GM19467 (cell line): Measurements from ENCODE around the gene STK38L.

ENCODE experiments used
- ATAC-seq: cut with Tn5 transposase; IDR thresholded peaks from one replicate; pipeline ENCODE4 v1.9.1; 2021; ENCODE audit warnings: mild to moderate bottlenecking, moderate library complexity; ENCODE audit not compliant: unreplicated experiment

STK38L gene

GRCh38 chr12:27274706-27275105 lies 30.6 kb downstream of the STK38L start:
- ATAC-seq, result no peak

GRCh38 chr12:27276275-27276674 lies 32.2 kb downstream of the STK38L start:
- ATAC-seq, result no peak

- peak; percentile 71 for ATAC-seq
Measured at GRCh38 chr12:27277846-27278260, 33.8 kb downstream of the STK38L start.

GRCh38 chr12:27279826-27280225 lies 35.7 kb downstream of the STK38L start:
- ATAC-seq, result no peak

- ATAC-seq, result no peak
Measured at GRCh38 chr12:27280412-27280811, 36.3 kb downstream of the STK38L start.

- ATAC-seq, result no peak
Measured at GRCh38 chr12:27282754-27283153, 38.7 kb downstream of the STK38L start.

- ATAC-seq, result no peak
Measured at GRCh38 chr12:27284021-27284420, 39.9 kb downstream of the STK38L start.

- no peak for ATAC-seq
Measured at GRCh38 chr12:27284751-27285150, 40.7 kb downstream of the STK38L start.

- ATAC-seq, result no peak
Measured at GRCh38 chr12:27285403-27285802, 41.3 kb downstream of the STK38L start.

- no peak for ATAC-seq
Measured at GRCh38 chr12:27289414-27289813, 45.3 kb downstream of the STK38L start.

- ATAC-seq, result no peak
Measured at GRCh38 chr12:27290501-27291168, 46.5 kb downstream of the STK38L start.

GRCh38 chr12:27291862-27292261 lies 47.8 kb downstream of the STK38L start:
- ATAC-seq, result no peak

- ATAC-seq, result no peak
Measured at GRCh38 chr12:27292718-27293117, 48.6 kb downstream of the STK38L start.

- ATAC-seq, result no peak
Measured at GRCh38 chr12:27293463-27293862, 49.4 kb downstream of the STK38L start.

GRCh38 chr12:27296674-27297073 lies 52.6 kb downstream of the STK38L start:
- no peak for ATAC-seq

GRCh38 chr12:27297566-27297965 lies 53.5 kb downstream of the STK38L start:
- no peak for ATAC-seq

GRCh38 chr12:27299102-27299501 lies 55.0 kb downstream of the STK38L start:
- no peak for ATAC-seq

- ATAC-seq, result no peak
Measured at GRCh38 chr12:27300226-27300625, 56.1 kb downstream of the STK38L start.

- ATAC-seq, result no peak
Measured at GRCh38 chr12:27303139-27304111, 59.3 kb downstream of the STK38L start.

GRCh38 chr12:27304856-27305255 lies 60.8 kb downstream of the STK38L start:
- ATAC-seq, result no peak

- ATAC-seq, result no peak
Measured at GRCh38 chr12:27305673-27306456, 61.8 kb downstream of the STK38L start.
